Fibroblast of lung (primary cell): ENCODE results near the gene TUBA4B. TPM values are rescaled to one million over a fixed set of nuclear protein-coding genes. Genes with fewer than 3 reads are reported as not detected.

Experiments used
- DNase-seq, 2 donors: peaks; one replicate each; pipeline versions ENCODE4 v3.0.0 to v3.0.0-alpha.2; 2010; ENCODE audit warnings: low read depth in 2 of 2
- H2AFZ ChIP-seq: 2 replicates; pipeline ENCODE4 v1.5.1; 2012; ENCODE audit warnings: low read length, control low read depth, inconsistent platforms
- H3K27ac ChIP-seq: 2 replicates; pipeline ENCODE4 v1.5.1; 2011; ENCODE audit warnings: low read length, control low read depth; ENCODE audit not compliant: insufficient read depth
- H3K27me3 ChIP-seq: 2 replicates; pipeline ENCODE4 v1.5.1; 2011; ENCODE audit warnings: mild to moderate bottlenecking, low read length; ENCODE audit not compliant: control insufficient read depth, insufficient read depth
- H3K36me3 ChIP-seq: 2 replicates; pipeline ENCODE4 v1.5.1; 2011; ENCODE audit warnings: low read length; ENCODE audit not compliant: control insufficient read depth, insufficient read depth
- H3K4me1 ChIP-seq: 2 replicates; pipeline ENCODE4 v1.5.1; 2011; ENCODE audit warnings: low read length; ENCODE audit not compliant: control insufficient read depth, insufficient read depth; ENCODE audit errors: extremely low read depth
- H3K4me2 ChIP-seq: 2 replicates; pipeline ENCODE4 v1.5.1; 2011; ENCODE audit warnings: low read length, control low read depth; ENCODE audit not compliant: insufficient read depth; ENCODE audit errors: extremely low read depth
- H3K4me3 ChIP-seq, 4 experiments: fragments of 200-600 bp in 1 of 4; sonication (generic) in 1 of 4; replicated peaks in 1 of 4; 2 replicates each; pipeline ENCODE4 v1.5.1; 2011 to 2016; ENCODE audit warnings: low read length in 4 of 4, low read depth in 3 of 4, mild to moderate bottlenecking in 3 of 4, control low read depth in 2 of 4, inconsistent platforms in 1 of 4, mixed read lengths in 1 of 4; ENCODE audit not compliant: insufficient read depth in 1 of 4; ENCODE audit errors: control extremely low read depth in 1 of 4
- H3K79me2 ChIP-seq: 2 replicates; pipeline ENCODE4 v1.5.1; 2012; ENCODE audit warnings: mild to moderate bottlenecking, low read length, inconsistent platforms; ENCODE audit not compliant: control insufficient read depth, insufficient read depth
- H3K9ac ChIP-seq: 2 replicates; pipeline ENCODE4 v1.5.1; 2011; ENCODE audit warnings: mild to moderate bottlenecking, low read length, control low read depth; ENCODE audit not compliant: insufficient read depth
- H3K9me3 ChIP-seq: 2 replicates; pipeline ENCODE4 v1.5.1; 2012; ENCODE audit warnings: low read depth, low read length; ENCODE audit not compliant: control insufficient read depth, insufficient read depth
- H4K20me1 ChIP-seq: 2 replicates; pipeline ENCODE4 v1.5.1; 2011; ENCODE audit warnings: low read length; ENCODE audit not compliant: control insufficient read depth, insufficient read depth; ENCODE audit errors: extremely low read depth
- EZH2 ChIP-seq: IDR thresholded peaks from 2 replicates; pipeline ENCODE4 v1.5.1; 2012; ENCODE audit warnings: low read length, control low read depth, mild to moderate bottlenecking; ENCODE audit errors: missing control alignments
- polyA plus RNA-seq, 2 donors: library from polyadenylated mRNA; depleted of rRNA in 1 of 2; stranded (reverse) in 1 of 2; unstranded in 1 of 2; fragments of >200 nt; gene quantifications; 2 replicates each; pipeline ENCODE4 v1.2.1, GENCODE V29; 2011 to 2012; ENCODE audit warnings: missing spikeins in 1 of 2
- total RNA-seq: library from RNA; depleted of rRNA; stranded (reverse); fragments of >200 nt; gene quantifications from 2 replicates; pipeline ENCODE4 v1.2.1, GENCODE V29; 2014
- TF ChIP-seq, protein P1 (sequence below), 2 donors: IDR thresholded peaks in 1 of 2; conservative IDR thresholded peaks in 1 of 2; 1 replicate in 1 of 2; 2 replicates in 1 of 2; pipeline ENCODE4 v1.5.1; 2011 to 2012; ENCODE audit warnings: low read length in 2 of 2, control low read depth in 1 of 2, inconsistent platforms in 1 of 2, low read depth in 1 of 2, mild to moderate bottlenecking in 1 of 2

The TUBA4B gene
- total and polyA plus RNA-seq, 2 donors (not counting 1 experiment from before 2014, with no cell fraction given), result not detected

DNA sequence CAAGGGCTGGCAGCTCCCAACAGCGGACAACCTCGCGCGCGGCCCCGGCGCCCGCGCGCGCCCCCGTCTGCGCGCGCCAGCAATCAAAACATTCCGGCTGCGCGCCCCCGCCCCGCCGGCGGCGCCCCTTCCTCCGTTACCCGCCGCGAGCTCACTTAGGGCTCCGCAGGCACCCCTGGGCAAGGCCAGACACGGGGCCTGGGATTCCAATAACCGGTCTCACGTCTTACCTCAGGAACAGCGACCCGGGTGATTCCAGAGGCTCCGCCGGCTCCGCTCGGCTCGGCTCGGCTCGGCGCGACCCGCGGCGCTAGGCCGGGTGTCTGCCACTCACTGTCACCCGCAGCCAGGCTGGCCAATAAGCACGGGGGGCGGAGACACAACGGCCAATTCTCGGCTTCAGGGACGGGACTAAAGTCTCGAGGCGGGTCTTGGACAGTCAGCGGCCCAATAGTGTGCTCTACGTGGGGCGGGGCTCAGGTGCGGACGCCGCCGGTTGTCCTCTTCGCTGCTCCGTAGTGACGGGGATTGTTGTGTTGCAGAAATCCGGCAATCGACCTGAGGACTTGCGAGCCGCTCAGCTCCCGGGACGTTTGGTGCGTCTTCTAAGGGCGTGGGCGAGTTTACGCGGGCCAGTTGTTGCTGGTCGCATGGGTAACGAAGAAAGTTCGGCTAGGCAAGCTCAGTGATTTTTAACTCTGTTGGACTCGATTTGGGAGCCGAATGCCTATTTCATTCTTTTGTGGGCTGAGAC, 23.6 kb upstream of the TUBA4B start, which contains the start of the genes ANKZF1 and ATG9A:
ANKZF1 (plus strand) TSS at position 502 of the 754 bp plus-strand sequence. CDS start 452 bp downstream, outside the sequence.
ATG9A (minus strand) TSS at position 332 of the 754 bp plus-strand sequence. CDS start 1,612 bp downstream, outside the sequence.
- no peaks in the 10 kb centered on the region for H3K27me3 ChIP-seq
- TF ChIP-seq, protein P1, sequence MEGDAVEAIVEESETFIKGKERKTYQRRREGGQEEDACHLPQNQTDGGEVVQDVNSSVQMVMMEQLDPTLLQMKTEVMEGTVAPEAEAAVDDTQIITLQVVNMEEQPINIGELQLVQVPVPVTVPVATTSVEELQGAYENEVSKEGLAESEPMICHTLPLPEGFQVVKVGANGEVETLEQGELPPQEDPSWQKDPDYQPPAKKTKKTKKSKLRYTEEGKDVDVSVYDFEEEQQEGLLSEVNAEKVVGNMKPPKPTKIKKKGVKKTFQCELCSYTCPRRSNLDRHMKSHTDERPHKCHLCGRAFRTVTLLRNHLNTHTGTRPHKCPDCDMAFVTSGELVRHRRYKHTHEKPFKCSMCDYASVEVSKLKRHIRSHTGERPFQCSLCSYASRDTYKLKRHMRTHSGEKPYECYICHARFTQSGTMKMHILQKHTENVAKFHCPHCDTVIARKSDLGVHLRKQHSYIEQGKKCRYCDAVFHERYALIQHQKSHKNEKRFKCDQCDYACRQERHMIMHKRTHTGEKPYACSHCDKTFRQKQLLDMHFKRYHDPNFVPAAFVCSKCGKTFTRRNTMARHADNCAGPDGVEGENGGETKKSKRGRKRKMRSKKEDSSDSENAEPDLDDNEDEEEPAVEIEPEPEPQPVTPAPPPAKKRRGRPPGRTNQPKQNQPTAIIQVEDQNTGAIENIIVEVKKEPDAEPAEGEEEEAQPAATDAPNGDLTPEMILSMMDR (conservative IDR thresholded peaks at IDR 0.05 in 1 of 2, IDR thresholded peaks at IDR 0.05 in 1 of 2; ENCODE audit: low read depth in 1 of 2, low read length in 2 of 2), result no peak
- TF ChIP-seq EZH2, result no peak
- H2AFZ ChIP-seq, result peak within 1 kb of the TSS; percentile 81
- peak; percentile 98 to 99 for DNase-seq
- peaks cover 2% of the 10 kb centered on the region for H3K4me1 ChIP-seq
- H3K36me3 ChIP-seq, result peaks cover 12% of the 10 kb centered on the region
- H3K4me3 ChIP-seq, result peak within 1 kb of the TSS; percentile 59 to 91 (median 82)
- no peaks in the 10 kb centered on the region for H3K9me3 ChIP-seq
- H4K20me1 ChIP-seq, result no peaks in the 10 kb centered on the region
- peak within 1 kb of the TSS; percentile 81 for H3K27ac ChIP-seq
- peak within 1 kb of the TSS; percentile 97 for H3K4me2 ChIP-seq
- peak within 1 kb of the TSS; percentile 91 for H3K9ac ChIP-seq
- H3K79me2 ChIP-seq, result peaks cover 16% of the 10 kb centered on the region

DNA sequence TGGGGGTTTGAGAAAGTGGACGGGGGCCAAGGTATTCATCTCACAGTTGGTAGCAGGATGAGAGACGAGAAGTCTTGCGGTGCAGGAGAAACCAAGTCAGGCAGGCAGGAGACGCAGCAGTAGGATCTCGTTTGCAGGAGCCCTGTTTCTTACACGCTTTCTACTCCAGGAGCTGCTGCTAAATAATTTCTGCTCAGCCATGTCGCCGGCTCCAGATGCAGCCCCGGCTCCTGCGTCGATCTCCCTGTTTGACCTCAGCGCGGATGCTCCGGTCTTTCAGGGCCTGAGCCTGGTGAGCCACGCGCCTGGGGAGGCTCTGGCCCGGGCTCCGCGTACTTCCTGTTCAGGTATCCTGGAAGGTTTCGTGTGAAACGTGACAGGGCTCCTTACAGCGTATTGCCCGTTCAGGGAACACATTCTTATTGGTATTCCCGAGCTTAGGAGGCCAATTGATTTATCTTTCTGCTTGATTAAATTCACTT, 22.9 kb upstream of the TUBA4B start:
- H4K20me1 ChIP-seq, result no peaks in the 10 kb centered on the region
- H3K27me3 ChIP-seq, result no peaks in the 10 kb centered on the region
- H3K27ac ChIP-seq, result peak overlapping the region; percentile 73
- H3K9me3 ChIP-seq, result no peaks in the 10 kb centered on the region
- DNase-seq, result peak; percentile 36 to 38
- H2AFZ ChIP-seq, result peak overlapping the region; percentile 81
- TF ChIP-seq EZH2, result no peak
- TF ChIP-seq, protein P1 (conservative IDR thresholded peaks at IDR 0.05 in 1 of 2, IDR thresholded peaks at IDR 0.05 in 1 of 2; ENCODE audit: low read depth in 1 of 2, low read length in 2 of 2), result no peak
- peak overlapping the region; percentile 59 to 91 (median 82) for H3K4me3 ChIP-seq
- H3K4me1 ChIP-seq, result peaks cover 2% of the 10 kb centered on the region
- H3K79me2 ChIP-seq, result peaks cover 16% of the 10 kb centered on the region
- peak overlapping the region; percentile 68 for H3K9ac ChIP-seq
- H3K4me2 ChIP-seq, result peak overlapping the region; percentile 76
- peaks cover 9% of the 10 kb centered on the region for H3K36me3 ChIP-seq

DNA sequence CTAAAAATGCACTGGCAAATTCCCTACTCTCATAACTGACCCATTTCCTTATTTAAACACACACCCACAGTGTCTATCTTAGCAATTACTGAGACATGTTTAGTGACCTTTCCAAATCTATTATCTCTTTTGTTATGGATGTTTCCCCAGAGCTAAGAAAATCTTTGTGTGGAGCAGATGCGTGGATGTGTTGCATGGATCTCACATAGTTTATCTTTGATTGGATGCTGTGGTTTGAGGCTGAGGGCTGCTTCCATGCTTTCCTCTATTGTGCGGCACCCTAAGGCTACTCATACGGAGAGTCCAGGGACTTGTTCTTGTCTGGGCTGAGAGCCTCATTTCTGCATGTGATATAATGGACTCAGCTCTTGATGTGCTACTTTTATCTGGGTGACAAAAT, 18.7 kb upstream of the TUBA4B start:
- H3K4me1 ChIP-seq, result peaks cover 2% of the 10 kb centered on the region
- H3K27me3 ChIP-seq, result no peaks in the 10 kb centered on the region
- H3K36me3 ChIP-seq, result peaks cover 18% of the 10 kb centered on the region
- H3K79me2 ChIP-seq, result peaks cover 1% of the 10 kb centered on the region
- TF ChIP-seq, protein P1 (conservative IDR thresholded peaks at IDR 0.05 in 1 of 2, IDR thresholded peaks at IDR 0.05 in 1 of 2; ENCODE audit: low read depth in 1 of 2, low read length in 2 of 2), result no peak
- no peak for TF ChIP-seq EZH2
- no peak overlapping the region for H3K27ac ChIP-seq
- H3K9ac ChIP-seq, result no peak overlapping the region
- H4K20me1 ChIP-seq, result no peaks in the 10 kb centered on the region
- H2AFZ ChIP-seq, result no peak overlapping the region
- H3K4me2 ChIP-seq, result no peak overlapping the region
- no peak for DNase-seq
- no peak overlapping the region for H3K4me3 ChIP-seq
- H3K9me3 ChIP-seq, result no peaks in the 10 kb centered on the region
